Osteocyte (in vitro differentiated cells): ENCODE data around the gene REST. TPM values are rescaled to one million over a fixed set of nuclear protein-coding genes. Genes with fewer than 3 reads are reported as not detected.
"Not testable (repeated sequence)": the region's sequence is repeated elsewhere in the genome, so short reads cannot be mapped to it uniquely, and the experiment has no call there.

Source experiments
- DNase-seq: peaks from one replicate; pipeline ENCODE4 v3.0.0; 2021; ENCODE audit warnings: mixed read lengths; ENCODE audit not compliant: unreplicated experiment; ENCODE audit errors: extremely low spot score
- H3K27ac Mint-ChIP-seq: one replicate; pipeline ENCODE4 v1.8.0; 2021; ENCODE audit warnings: mild to moderate bottlenecking, mixed read lengths; ENCODE audit not compliant: unreplicated experiment
- H3K27me3 Mint-ChIP-seq: one replicate; pipeline ENCODE4 v1.8.0; 2021; ENCODE audit warnings: mixed read lengths; ENCODE audit not compliant: unreplicated experiment
- H3K36me3 Mint-ChIP-seq: one replicate; pipeline ENCODE4 v1.8.0; 2021; ENCODE audit warnings: mixed read lengths; ENCODE audit not compliant: unreplicated experiment
- H3K4me1 Mint-ChIP-seq: one replicate; pipeline ENCODE4 v1.8.0; 2021; ENCODE audit warnings: mixed read lengths; ENCODE audit not compliant: unreplicated experiment
- H3K4me3 Mint-ChIP-seq: one replicate; pipeline ENCODE4 v1.8.0; 2021; ENCODE audit warnings: mild to moderate bottlenecking, moderate library complexity, mixed read lengths; ENCODE audit not compliant: unreplicated experiment
- H3K9me3 Mint-ChIP-seq: one replicate; pipeline ENCODE4 v1.8.0; 2021; ENCODE audit warnings: mixed read lengths; ENCODE audit not compliant: unreplicated experiment
- CTCF ChIP-seq: fragments of 200-600 bp; sonication (generic); IDR thresholded peaks from 2 replicates; pipeline ENCODE4 v1.5.0; 2021; ENCODE audit warnings: antibody characterized with exemption, mild to moderate bottlenecking, moderate library complexity
- total RNA-seq: library from RNA; stranded (reverse); gene quantifications from 2 replicates; pipeline ENCODE4 v1.2.1, GENCODE V29; 2021

Gene REST
- total RNA-seq, 1 donor from 2014 or later: 55.5 TPM

GRCh38 chr4:56930638-56931037 is 22.9 kb downstream of the REST start:
- Mint-ChIP-seq H3K4me1 (peaks cover 2% of the 10 kb centered on the region), H3K27me3 (no peaks in the 10 kb centered on the region), H3K36me3 (peaks cover 44% of the 10 kb centered on the region), H3K9me3 (peaks cover 4% of the 10 kb centered on the region), H3K4me3 (no peak overlapping the region), H3K27ac (no peak overlapping the region)
- peak; percentile 76 for DNase-seq
- TF ChIP-seq CTCF: no peak

DNA sequence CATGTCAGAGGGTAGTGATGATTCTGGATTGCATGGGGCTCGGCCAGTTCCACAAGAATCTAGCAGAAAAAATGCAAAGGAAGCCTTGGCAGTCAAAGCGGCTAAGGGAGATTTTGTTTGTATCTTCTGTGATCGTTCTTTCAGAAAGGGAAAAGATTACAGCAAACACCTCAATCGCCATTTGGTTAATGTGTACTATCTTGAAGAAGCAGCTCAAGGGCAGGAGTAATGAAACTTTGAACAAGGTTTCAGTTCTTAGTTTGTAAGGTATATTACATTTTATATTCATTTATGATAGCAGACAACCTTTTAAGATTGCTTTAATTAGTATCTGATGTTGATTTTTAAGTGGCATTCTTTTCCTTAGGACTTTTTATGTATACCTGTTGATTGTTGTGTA is 24.2 kb downstream of the REST start:
- Mint-ChIP-seq H3K4me3 (no peak overlapping the region), H3K36me3 (peaks cover 47% of the 10 kb centered on the region), H3K27me3 (no peaks in the 10 kb centered on the region), H3K9me3 (peaks cover 4% of the 10 kb centered on the region), H3K4me1 (peaks cover 2% of the 10 kb centered on the region), H3K27ac (no peak overlapping the region)
- TF ChIP-seq CTCF: no peak
- no peak for DNase-seq

DNA sequence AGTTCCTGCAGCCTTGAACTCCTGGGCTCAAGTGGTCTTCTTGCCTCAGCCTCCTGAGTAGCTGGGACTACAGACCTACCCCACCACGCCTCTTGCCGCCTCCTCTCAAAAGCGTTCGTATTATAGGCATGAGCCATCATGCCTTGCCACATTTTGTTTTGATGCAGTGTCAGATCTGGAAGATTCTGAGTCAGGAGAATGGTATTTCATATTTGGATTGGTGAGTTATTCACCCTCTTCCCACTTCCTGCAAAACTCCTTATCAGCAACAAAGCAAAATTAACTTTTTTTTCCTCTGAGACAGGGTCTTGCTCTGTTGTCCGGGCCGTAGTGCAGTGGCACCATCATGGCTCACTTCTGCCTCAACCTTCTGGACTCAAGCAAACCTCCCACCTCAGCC is 29.6 kb downstream of the REST start:
- peaks cover 6% of the 10 kb centered on the region for H3K4me1 Mint-ChIP-seq
- no peak overlapping the region for H3K4me3 Mint-ChIP-seq
- no peak for TF ChIP-seq CTCF
- no peaks in the 10 kb centered on the region for H3K9me3 Mint-ChIP-seq
- peaks cover 37% of the 10 kb centered on the region for H3K36me3 Mint-ChIP-seq
- DNase-seq: no peak
- H3K27me3 Mint-ChIP-seq: no peaks in the 10 kb centered on the region
- H3K27ac Mint-ChIP-seq: no peak overlapping the region

- H3K4me1 Mint-ChIP-seq, H3K4me3 Mint-ChIP-seq: not testable (repeated sequence)
Measured at GRCh38 chr4:56939826-56940225, 32.1 kb downstream of the REST start.

DNA sequence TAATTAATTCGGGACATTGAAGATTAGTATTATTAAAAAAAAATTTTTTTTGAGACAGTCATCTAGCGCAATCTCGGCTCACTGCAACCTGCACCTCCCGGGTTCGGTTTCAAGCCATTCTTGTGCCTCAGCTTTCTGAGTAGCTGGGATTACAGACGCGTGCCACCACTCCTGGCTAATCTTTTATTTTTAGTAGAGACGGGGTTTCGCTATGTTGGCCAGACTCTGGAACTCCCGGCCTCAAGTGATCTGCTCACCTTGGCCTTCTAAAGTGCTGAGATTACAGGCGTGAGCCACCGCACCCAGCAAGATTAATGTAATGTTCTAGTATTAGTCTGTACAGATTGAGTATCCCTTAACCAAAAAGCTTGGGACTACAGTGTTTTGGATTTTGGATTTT is 32.7 kb downstream of the REST start:
- no peaks in the 10 kb centered on the region for H3K27me3 Mint-ChIP-seq
- DNase-seq: peak; percentile 34
- no peak overlapping the region for H3K27ac Mint-ChIP-seq
- no peaks in the 10 kb centered on the region for H3K9me3 Mint-ChIP-seq
- no peak overlapping the region for H3K4me3 Mint-ChIP-seq
- peaks cover 28% of the 10 kb centered on the region for H3K36me3 Mint-ChIP-seq
- no peak for TF ChIP-seq CTCF
- peaks cover 5% of the 10 kb centered on the region for H3K4me1 Mint-ChIP-seq

More at GRCh38 chr4:56939826-56940225, 32.1 kb downstream of the REST start:
- H3K27me3 Mint-ChIP-seq, H3K27ac Mint-ChIP-seq, H3K9me3 Mint-ChIP-seq: not testable (repeated sequence)
- H3K36me3 Mint-ChIP-seq: peaks cover 31% of the 10 kb centered on the region
- DNase-seq: peak; percentile 63

- no peak for TF ChIP-seq CTCF
- Mint-ChIP-seq H3K4me1 (peaks cover 5% of the 10 kb centered on the region), H3K27ac (no peak overlapping the region), H3K27me3 (no peaks in the 10 kb centered on the region), H3K4me3 (no peak overlapping the region), H3K9me3 (no peaks in the 10 kb centered on the region), H3K36me3 (peaks cover 27% of the 10 kb centered on the region)
- DNase-seq: no peak
Measured at GRCh38 chr4:56940971-56941370, 33.3 kb downstream of the REST start.
